ENCODE data around the gene SEC61A1.

The SEC61A1 gene

DNA sequence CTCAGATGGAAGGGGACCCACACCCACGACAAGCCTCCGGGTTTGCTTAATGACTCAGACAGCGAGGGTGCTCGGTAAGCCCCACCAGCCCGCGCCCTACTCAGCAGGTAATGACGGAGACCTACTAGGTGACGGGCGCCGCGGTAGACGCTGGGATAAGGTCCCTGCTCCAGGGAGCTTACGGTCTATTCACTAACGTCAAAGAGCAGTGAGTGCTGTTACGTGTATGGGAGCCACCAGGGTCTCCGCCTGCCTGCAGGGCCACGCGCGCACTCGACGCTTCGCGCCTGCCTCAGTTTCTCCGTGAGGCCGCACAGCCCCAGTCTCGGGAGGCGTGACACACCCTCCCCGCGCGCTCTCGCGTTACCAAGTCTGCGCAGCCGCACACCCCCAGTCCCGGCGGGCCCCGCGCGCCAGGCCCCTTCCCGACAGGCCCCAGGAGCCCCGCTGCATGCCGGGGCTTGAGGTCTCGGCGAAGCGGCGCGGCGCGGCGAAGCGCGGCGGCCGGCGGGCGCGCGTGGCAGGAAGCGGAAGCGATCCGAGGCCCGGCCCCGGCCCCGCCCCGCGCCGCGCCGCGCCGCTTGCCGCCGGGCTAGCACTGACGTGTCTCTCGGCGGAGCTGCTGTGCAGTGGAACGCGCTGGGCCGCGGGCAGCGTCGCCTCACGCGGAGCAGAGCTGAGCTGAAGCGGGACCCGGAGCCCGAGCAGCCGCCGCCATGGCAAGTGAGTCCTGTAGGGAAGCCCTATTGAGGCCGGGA lies at the start of gene SEC61A1:
SEC61A1 (plus strand) TSS at position 601 of the 758 bp plus-strand sequence; CDS start at position 717, 116 bp downstream.
- peak; percentile 98 for DNase-seq (ENCODE audit: low spot score)

- no peak for DNase-seq (ENCODE audit: low spot score)
Measured at GRCh38 chr3:128004661-128005060, 47.6 kb upstream of the SEC61A1 start.

DNA sequence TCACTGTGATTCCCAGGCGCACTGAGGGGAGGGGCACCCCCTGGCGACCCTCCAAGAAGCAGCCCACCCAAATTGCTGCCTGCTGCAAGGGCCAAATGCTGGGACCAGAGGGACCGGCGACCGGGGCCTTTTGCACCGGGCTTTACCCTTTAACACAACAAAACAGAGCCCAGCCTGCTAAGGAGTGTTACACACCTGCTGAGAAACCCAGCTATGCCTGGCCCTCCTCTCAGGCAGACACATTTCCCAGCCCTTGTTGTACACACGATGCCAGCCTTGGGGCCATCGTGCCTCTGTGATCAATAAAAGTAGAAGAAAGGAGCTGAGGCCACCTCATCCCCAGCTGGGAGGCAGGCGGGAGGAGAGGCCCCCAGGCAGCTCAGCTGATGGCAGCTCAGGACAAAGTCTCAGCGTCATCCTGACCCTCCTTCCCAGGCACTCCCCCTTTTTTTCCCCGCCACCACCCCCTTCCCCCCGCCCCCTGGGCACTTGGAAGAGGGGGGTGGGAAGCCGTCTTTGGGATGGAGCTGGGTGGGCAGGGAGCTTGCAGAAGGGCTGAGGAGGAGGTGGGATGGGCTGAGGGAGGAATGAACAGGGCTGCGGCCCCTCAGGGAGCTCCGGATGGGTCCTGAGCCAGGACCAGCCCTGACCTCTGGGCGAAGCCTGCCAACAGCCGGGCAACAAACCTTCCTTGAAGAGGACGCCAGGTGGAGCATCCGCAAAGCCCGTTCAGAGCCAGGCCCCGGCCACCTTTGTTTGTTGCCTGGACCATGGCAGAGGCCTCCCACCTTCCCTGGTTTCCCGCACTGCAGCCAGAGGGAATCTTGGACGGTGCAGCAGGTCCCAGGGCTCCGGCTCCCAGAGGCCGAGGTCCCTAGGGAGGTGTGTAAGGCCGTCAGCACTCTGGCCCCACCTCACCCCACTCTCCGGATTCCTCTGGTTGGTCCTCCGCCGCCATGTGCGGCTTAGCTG lies 45.9 kb upstream of the SEC61A1 start:
- no peak for DNase-seq (ENCODE audit: low spot score)

GRCh38 chr3:128007033-128007424 lies 45.2 kb upstream of the SEC61A1 start:
- peak; percentile 22 for DNase-seq (ENCODE audit: low spot score)

DNA sequence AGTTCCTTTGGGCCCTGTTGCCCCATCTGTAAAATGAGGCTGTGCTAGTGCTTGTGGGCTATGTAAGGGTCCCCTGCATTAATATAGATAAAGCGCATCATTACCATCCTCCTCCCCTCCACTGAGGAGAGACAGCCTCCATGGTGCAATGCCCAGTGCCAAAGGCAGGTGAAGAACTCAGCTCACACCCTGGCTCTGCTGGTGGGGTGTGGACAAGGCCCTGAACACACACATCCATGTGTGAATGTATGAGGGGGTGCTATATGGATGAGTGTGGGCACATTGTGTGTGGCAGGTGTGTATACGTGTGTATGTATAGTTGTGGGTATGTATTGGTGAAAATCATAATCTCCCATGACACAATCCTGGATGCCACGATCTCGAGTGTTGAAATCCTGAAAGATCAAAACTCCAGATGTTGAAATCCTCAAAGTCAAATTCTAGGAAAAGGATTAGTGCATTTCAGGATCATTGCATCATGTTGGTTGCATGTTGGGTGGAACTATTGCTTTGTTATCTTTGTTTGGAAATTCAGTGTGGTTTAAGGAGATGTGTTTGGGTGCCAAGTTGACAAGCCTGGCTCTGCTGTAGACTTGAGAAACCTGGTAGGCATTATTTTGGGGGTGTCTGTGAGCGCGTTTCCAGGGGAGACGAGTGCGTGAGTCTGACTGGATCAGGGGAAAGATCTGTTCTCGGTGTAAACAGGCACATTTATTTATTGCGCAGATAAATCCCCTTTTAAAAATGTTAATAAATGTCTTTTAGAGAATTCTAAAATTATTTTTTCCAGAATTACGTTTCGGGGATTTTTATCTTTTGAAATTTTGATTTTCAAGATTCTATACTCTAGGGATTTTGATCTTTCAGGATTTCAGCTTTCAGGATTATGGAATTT lies 42.0 kb upstream of the SEC61A1 start:
- DNase-seq (ENCODE audit: low spot score), result no peak

DNA sequence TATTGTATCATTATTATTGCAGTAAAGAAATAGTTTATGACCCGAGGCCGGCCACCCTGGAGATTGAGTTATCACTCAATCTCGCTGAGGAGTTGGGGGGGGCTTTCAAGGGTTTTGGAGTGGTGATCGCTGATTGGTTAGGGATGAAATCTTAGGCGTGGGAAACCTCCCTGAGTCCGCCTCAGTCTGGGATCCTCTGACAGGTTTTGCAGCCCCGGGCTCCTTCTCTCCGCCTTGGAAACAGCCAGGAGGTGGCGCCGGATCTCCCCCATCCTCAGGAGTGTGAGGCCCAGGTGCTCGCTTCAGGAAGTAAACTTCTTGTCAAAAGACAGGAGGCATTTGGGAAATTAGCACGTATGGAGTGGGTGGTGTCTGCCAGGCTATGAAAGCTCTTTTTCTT lies 41.1 kb upstream of the SEC61A1 start:
- DNase-seq (ENCODE audit: low spot score), result no peak

DNA sequence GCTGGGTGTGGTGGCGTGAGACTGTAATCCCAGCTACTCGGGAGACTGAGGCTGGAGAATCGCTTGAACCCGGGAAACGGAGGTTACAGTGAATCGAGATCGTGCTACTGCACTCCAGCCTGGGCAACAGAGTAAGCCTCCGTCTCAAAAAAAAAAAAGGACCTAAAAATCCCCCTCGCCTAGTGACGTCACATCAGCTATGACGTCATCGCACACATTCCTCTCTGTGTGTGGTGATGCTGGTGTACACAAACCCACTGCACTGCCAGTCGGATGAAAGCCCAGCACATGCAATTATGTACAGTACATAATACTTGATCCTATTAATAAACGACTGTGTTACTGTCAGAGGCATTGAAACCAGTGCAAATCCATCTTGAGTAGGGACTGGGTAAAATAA lies 40.2 kb upstream of the SEC61A1 start:
- DNase-seq (ENCODE audit: low spot score), result no peak

- DNase-seq (ENCODE audit: low spot score), result no peak
Measured at GRCh38 chr3:128014548-128014947, 37.7 kb upstream of the SEC61A1 start.

GRCh38 chr3:128016502-128016901 lies 35.7 kb upstream of the SEC61A1 start:
- DNase-seq (ENCODE audit: low spot score), result no peak

DNA sequence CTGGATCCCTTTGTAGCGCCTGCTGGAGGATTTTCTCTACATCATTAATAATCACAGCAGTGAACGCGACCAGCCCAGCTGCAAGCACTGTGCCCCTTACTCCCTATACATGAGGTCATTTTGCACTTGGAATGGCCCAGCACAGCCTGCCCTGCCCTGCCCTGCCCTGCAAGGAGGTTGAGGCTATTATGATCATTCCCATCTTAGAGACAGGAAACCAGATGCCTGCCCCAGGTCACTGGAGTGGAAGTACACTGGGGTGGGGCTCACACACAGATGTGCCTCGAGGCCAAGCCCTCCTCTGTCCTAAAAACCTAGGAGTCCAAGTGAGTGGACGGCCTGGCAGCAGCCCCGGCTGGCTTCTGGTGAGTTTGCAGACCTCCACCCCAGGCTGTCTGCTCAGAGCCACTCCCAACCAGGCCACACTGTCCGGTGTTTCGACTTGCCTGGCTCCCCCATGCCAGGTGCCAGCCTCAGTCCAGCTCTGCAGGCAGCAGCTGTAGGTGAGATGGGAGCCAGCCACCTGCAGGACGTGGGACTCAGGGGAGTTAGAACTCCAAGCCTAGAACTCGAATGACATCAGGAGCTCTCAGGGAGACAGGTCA lies 30.4 kb upstream of the SEC61A1 start:
- DNase-seq (ENCODE audit: low spot score), result no peak

DNA sequence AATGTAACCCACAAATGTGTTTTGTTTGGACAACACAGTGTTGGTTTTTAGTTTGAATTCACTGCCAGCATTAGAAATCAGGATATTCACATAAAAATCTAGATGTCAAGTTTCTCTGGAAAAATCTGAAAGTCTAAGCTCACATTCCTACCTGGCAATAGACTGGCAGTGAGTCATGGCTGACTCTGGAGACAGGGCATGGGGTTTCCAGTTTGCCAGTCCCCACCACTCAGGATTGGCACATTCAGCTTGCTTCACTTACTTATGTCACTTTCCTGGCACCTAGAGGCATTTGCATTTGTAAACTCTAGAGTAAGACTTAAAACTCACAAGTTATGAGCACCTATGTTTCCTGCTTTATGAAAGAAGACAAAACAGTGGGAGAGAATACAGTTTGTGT lies 19.1 kb upstream of the SEC61A1 start:
- no peak for DNase-seq (ENCODE audit: low spot score)

GRCh38 chr3:128036119-128036518 lies 16.1 kb upstream of the SEC61A1 start:
- DNase-seq (ENCODE audit: low spot score), result no peak

DNA sequence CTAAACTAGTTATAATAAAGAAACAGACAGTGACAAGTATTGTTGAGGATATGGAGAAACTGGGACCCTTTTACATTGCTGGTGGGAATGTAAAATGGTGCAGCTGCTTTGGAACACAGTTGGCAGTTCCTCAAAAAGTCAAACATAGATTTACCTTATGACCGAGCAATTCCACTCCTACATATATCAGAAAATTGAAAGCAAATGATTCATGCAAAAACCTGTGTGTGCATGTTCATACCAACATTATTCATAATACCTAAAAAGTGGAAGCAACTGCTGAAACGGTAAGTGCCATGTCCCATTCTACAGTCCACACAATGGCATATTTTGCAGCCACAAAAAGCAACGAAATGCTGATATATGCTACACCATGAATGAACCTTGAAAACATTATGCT lies 12.2 kb upstream of the SEC61A1 start:
- no peak for DNase-seq (ENCODE audit: low spot score)

- no peak for DNase-seq (ENCODE audit: low spot score)
Measured at GRCh38 chr3:128040660-128041059, 11.6 kb upstream of the SEC61A1 start.

DNA sequence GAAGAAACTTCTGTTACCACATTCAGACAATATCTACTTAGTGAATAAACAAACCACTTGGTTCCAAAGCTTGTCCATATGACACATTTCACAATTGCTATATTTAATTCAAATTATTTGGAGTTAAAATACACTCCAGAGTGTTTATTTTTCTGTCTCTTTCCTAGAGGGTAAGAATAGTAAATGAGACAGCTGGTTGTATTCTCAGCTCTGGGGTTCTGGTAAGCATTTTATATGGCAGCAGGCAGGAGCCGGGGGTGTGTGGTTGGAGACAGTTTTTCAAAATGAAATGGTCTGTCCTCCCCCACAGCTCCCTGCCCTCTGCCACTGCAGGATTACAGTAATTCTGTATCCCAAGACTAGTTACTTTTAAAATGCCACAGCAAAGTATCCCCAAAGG lies 10.9 kb upstream of the SEC61A1 start:
- DNase-seq (ENCODE audit: low spot score), result no peak

- DNase-seq (ENCODE audit: low spot score), result no peak
Measured at GRCh38 chr3:128050597-128050996, 1.6 kb upstream of the SEC61A1 start.

DNA sequence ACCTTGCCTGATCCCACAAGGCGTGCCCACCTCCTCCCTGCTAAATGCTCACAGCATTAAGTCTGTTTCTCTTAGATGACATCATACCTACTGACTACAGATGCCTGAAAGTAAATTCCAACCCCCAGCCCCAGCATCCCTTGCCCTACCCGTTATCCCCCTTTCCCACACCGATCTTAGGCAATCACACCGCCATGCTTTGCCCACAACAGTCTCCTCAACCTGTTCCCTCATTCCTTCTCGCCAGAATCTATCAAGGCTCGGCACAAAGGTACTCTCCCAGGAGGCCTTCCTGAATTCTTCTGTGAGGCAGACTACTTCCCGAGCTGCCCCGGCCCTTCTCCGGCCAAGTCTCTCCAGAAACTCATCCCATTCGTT lies 789 bp upstream of the SEC61A1 start:
- no peak for DNase-seq (ENCODE audit: low spot score)

GRCh38 chr3:128052595-128053351 lies 536 bp downstream of the SEC61A1 start:
- DNase-seq (ENCODE audit: low spot score), result peak; percentile 70

DNA sequence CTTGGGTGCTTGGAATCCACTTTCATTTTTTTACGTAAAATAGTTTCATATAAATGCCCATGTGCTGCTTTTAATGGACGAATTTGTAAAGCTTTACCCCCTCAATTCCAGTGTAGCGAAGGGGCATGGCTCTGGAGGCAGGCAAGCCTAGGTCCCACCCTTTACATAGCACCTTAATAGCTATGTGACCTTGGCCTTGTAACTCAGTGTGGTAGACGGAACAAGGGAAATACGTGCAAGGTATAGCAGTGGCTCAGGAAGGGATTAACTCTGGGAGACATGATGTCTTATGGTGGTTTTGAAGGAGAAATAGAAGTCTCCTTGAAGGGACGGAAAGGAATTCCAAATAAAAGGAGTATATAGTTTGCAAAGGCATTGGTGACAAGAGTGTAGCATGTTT lies 1.4 kb downstream of the SEC61A1 start:
- DNase-seq (ENCODE audit: low spot score), result no peak

DNA sequence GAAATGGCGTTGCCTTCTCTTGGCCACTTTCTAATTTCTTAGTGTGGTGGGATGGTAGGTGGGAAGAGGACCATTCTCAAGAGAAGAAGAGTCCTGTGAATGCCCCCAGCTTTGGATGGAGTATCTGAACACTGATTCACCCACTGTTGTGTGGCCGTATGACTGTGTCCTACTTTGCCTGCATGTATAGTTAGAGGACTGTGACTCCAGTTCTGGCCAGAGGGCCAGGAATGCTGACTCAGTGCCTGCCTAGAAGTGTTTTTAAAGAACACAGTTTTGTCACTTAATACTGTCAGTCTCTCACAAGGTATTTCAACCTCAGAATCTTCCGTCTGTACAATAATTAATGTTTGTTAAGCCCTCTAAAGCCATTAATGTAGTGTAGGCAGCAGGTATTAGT lies 2.1 kb downstream of the SEC61A1 start:
- DNase-seq (ENCODE audit: low spot score), result no peak

- no peak for DNase-seq (ENCODE audit: low spot score)
Measured at GRCh38 chr3:128056258-128056657, 4.0 kb downstream of the SEC61A1 start.

All from COLO829 (cell line).